Activated naive CD4-positive, alpha-beta T cell treated with anti-CD3 and anti-CD28 coated beads, Interleukin-2, amount 50 U/mL, for 24 hours (primary cell): ENCODE measurements around the gene ILDR1.
"Not testable (repeated sequence)": the region's sequence is repeated elsewhere in the genome, so short reads cannot be mapped to it uniquely, and the experiment has no call there.

Experiments used
- H3K27ac Mint-ChIP-seq: one replicate; pipeline ENCODE4 v1.8.0; 2021; ENCODE audit warnings: mild to moderate bottlenecking, mixed read lengths
- H3K27me3 Mint-ChIP-seq: one replicate; pipeline ENCODE4 v1.8.0; 2021; ENCODE audit warnings: mixed read lengths
- H3K36me3 Mint-ChIP-seq: one replicate; pipeline ENCODE4 v1.8.0; 2021; ENCODE audit warnings: mixed read lengths
- H3K4me1 Mint-ChIP-seq: one replicate; pipeline ENCODE4 v1.8.0; 2021; ENCODE audit warnings: mixed read lengths
- H3K4me3 Mint-ChIP-seq: one replicate; pipeline ENCODE4 v1.8.0; 2021; ENCODE audit warnings: mild to moderate bottlenecking, mixed read lengths
- H3K9me3 Mint-ChIP-seq: one replicate; pipeline ENCODE4 v1.8.0; 2021; ENCODE audit warnings: mixed read lengths

The ILDR1 gene

DNA sequence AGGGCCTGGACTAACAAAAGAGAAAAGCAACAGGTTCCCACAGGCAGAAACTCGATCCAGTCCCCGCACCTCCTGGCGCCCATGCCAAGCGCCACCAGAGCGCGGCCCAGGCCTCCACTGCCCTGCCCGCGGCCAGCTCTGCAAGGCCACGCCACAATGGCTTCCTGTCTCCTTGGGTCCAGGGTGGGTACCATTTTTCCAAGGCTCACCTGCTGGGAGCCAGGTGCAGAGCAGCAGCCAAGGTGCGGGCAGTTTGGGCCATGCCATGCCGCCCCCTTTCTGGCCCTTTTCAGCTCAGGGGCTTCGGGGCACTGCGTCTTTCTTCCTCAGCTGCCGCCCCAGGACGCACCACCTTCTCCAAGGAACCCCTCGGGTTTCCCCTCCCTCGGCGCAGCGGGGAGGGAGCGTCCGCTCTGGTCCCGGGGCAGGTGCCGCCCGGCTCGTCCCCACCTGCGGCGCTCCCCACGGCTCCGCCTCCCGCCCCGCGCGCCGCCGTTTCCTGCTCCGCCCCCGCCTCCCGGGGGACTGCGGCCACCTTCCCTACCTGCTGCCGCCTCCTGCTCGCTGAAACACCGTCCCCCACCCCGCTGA, at the start of gene ILDR1:
Gene ILDR1, minus strand, starts transcription at position 437 of the 591 bp plus-strand sequence. Its CDS starts 170 bp downstream, at position 267.
- Mint-ChIP-seq H3K27me3 (peaks cover 36% of the 10 kb centered on the region), H3K36me3 (no peaks in the 10 kb centered on the region), H3K4me1 (peaks cover 8% of the 10 kb centered on the region), H3K4me3 (no peak within 1 kb of the TSS), H3K27ac (no peak within 1 kb of the TSS), H3K9me3 (no peaks in the 10 kb centered on the region)

DNA sequence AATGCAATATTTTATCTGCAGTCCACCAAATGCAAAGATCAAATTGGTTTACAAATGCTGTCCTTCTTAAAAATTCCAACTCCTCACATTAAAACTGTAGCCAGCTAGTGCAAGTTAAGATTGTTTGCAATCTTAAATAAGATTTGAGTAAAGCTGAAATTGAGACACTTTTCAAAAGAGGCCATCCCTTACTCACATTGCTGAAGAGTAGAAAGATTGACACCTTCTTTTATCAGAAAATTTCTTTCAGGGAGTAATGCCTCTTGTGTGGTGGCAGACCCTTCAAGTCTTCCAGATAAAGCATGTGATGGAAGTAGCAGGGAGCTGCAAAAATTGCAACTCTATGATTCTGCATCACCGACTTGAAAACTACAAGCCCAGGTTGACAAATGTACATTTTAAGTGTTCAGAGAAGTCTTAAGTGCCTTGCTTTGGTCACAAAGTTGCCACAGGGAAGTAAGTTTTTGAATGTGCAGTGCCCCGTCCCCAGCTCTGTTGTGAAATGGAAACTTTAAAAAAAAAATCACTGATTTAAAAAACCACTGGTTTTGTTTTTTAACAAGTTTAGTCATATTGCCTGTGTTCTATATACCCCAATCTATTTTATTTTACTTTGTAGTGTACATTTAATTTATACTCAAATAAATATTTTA, 45.7 kb upstream of the ILDR1 start:
- no peak overlapping the region for H3K4me3 Mint-ChIP-seq
- no peaks in the 10 kb centered on the region for H3K36me3 Mint-ChIP-seq
- H3K27ac Mint-ChIP-seq, result no peak overlapping the region
- H3K4me1 Mint-ChIP-seq, result no peaks in the 10 kb centered on the region
- H3K9me3 Mint-ChIP-seq, result no peaks in the 10 kb centered on the region
- H3K27me3 Mint-ChIP-seq, result peaks cover 3% of the 10 kb centered on the region

DNA sequence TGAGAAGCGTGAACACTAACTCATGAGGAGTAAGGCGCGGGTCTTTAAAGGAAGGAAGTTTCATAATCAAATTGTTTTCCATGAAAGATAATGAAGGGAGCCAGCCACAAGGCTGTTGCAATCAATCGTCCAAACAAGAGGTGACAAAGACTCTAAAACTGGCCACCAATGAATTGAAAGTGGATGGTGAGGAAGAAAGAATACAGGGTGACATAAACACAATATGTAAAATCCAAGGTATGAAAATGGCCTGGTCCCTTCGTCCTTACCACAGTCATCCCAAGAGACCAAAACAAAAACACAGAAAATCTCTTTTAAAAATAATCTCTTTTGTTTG, 45.1 kb upstream of the ILDR1 start:
- peaks cover 3% of the 10 kb centered on the region for H3K27me3 Mint-ChIP-seq
- H3K4me1 Mint-ChIP-seq, result no peaks in the 10 kb centered on the region
- H3K9me3 Mint-ChIP-seq, result no peaks in the 10 kb centered on the region
- no peak overlapping the region for H3K27ac Mint-ChIP-seq
- H3K4me3 Mint-ChIP-seq, result no peak overlapping the region
- no peaks in the 10 kb centered on the region for H3K36me3 Mint-ChIP-seq

DNA sequence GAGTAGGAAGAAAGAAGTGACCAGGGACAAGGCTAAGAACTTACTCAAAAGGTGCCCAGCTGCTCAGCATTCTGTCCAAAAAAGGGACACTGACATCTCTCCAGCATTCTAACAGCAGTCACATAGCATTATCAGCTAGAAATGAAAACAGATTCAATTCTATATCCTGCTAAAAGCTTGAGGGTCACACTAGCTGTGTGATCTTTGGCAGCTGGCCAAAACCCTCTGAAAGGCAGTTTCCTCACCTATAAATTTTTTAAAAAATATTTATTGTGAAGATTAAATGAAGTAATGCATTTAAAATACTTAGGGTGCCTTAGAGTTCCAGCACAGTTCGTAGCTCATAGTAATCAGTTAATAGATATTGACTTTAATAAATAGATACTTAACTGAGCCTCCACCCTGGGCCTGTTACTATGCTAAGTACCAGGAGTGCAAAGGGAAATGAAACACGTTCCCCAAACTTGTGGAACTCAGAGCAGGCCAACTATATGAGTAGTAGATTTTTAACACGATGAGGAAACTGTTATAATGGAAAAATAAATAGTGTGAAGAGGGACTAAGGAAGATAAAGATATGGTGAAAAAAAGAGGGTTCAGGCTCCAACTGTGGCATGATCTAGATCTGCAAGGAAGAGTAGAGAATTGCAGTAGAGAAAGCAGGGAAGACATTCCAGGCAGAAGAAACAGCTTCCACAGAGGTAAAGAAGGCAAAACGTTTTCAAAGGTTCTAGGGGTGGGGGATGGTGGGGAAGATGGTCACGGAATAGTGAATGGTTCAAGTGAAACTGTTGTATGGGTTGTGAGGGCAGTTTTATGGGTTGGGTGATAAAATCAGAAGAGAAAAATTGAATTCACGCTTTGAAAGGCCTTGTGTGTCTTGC, 44.5 kb upstream of the ILDR1 start:
- Mint-ChIP-seq H3K27me3 (peaks cover 3% of the 10 kb centered on the region), H3K27ac (no peak overlapping the region), H3K9me3 (no peaks in the 10 kb centered on the region), H3K4me3 (no peak overlapping the region), H3K36me3 (no peaks in the 10 kb centered on the region), H3K4me1 (no peaks in the 10 kb centered on the region)

DNA sequence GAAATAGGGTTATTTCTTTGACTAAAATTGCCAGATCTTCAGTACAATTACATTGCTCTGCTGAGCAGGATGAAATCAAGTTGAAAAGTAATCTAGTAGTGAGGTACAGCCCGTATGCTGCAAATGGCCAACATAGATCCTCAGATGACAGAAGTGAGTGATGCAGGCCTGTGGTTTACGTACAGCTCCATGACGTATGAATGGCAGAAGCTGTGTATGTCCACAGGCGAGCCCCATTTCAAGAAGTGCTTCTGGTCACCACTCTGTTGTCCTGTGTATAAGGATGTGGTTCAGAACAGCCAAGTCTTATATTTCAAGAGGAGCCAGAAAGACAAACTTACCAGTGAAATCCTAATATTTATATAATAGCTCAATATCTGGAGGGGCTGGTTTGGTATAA, 42.3 kb upstream of the ILDR1 start:
- Mint-ChIP-seq H3K27ac (no peak overlapping the region), H3K9me3 (no peaks in the 10 kb centered on the region), H3K27me3 (peaks cover 3% of the 10 kb centered on the region), H3K36me3 (no peaks in the 10 kb centered on the region), H3K4me3 (no peak overlapping the region), H3K4me1 (no peaks in the 10 kb centered on the region)

DNA sequence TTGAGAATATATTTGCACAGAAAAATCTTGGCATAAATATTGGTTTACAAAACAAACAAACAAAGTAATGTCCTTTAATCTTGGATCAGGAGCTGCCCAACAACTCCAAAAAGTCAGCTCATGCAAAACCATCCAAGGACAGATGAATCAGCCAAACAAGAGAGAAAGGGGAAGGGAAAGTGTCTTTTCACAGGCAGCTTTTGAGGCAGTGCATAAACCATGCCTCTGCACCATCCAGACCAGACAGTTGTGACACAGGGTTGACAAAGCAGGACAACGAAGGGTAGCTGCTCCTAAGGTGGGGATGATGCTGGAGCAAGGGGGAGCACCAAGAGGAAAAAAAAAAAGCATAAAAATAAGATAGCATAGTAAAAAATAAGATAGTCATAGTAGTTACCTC, 41.9 kb upstream of the ILDR1 start:
- no peaks in the 10 kb centered on the region for H3K9me3 Mint-ChIP-seq
- no peak overlapping the region for H3K27ac Mint-ChIP-seq
- H3K27me3 Mint-ChIP-seq, result peaks cover 3% of the 10 kb centered on the region
- H3K36me3 Mint-ChIP-seq, result no peaks in the 10 kb centered on the region
- no peak overlapping the region for H3K4me3 Mint-ChIP-seq
- no peaks in the 10 kb centered on the region for H3K4me1 Mint-ChIP-seq

DNA sequence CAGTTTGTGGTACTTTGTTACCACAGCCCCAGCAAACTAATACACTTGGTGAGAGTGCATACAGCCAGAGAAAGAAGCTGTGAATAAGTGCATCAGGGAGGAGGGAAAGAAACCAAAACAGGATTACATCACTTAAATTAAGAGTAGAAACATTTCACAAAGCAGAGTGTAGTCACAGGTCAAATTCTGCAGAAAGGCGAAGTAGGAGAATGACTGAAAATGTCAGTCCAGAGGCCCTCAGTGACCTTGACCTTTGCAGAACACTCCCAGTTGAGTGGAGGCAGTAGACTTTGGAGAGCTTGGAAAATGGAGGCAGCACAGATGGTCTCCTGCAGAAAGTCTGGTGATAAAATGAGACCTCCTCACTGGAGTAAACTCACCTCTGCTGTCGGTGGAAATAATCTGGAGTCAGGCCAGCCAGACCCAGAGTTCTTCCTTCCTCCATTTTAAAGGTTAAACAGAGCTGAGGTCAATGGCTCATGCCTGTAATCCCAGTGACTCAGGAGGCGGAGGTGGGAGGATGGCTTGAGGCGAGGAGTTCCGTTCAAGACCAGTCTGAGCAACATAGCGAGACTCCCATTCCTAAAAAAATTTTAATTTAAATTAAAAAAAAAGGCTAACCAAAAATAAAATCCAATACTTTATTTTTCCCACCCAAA, 38.1 kb upstream of the ILDR1 start:
- no peaks in the 10 kb centered on the region for H3K36me3 Mint-ChIP-seq
- H3K27me3 Mint-ChIP-seq, result peaks cover 8% of the 10 kb centered on the region
- H3K9me3 Mint-ChIP-seq, result no peaks in the 10 kb centered on the region
- no peak overlapping the region for H3K27ac Mint-ChIP-seq
- no peak overlapping the region for H3K4me3 Mint-ChIP-seq
- no peaks in the 10 kb centered on the region for H3K4me1 Mint-ChIP-seq

DNA sequence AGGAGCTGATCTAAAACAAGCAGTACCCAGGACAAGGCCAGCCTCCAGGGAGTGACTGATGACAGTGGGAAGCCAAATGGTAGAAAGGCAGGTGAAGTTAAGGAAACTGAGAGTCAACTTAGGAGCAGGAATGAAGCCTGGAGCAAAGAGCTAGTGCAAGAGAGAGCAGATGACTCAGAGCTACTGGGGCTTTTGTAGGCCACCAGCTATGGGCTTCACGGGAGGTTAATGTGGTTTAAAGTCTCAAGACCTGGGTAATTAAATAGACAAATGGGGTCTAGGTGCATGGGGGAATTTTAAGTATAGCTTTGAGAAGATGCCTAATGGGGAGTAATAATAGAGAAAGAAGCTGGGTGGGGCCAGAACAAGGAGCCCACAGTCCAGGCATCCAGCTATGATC, 36.2 kb upstream of the ILDR1 start:
- peaks cover 10% of the 10 kb centered on the region for H3K27me3 Mint-ChIP-seq
- no peaks in the 10 kb centered on the region for H3K4me1 Mint-ChIP-seq
- no peaks in the 10 kb centered on the region for H3K9me3 Mint-ChIP-seq
- no peak overlapping the region for H3K4me3 Mint-ChIP-seq
- no peaks in the 10 kb centered on the region for H3K36me3 Mint-ChIP-seq
- no peak overlapping the region for H3K27ac Mint-ChIP-seq

DNA sequence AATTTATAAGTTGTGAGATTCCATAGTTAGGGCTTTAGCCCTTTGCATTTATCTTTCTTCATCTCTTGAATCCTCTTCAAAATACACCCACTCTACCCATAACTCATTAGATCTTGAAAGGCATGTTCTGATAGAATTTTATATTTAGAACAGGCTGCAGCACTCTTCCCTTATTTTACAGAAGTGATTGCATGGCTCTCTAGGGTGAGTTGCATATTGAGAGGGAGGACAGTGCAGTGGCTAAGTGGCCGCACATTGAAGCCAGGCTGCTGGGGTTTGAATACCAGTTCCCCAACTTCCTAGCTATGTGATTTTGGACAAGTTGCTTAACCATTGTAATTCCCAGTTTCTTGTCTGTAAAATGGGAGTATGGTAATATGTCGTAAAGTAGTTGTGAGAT, 35.6 kb upstream of the ILDR1 start:
- H3K4me1 Mint-ChIP-seq, result no peaks in the 10 kb centered on the region
- H3K4me3 Mint-ChIP-seq, result no peak overlapping the region
- H3K36me3 Mint-ChIP-seq, result no peaks in the 10 kb centered on the region
- no peaks in the 10 kb centered on the region for H3K9me3 Mint-ChIP-seq
- H3K27ac Mint-ChIP-seq, result no peak overlapping the region
- peaks cover 13% of the 10 kb centered on the region for H3K27me3 Mint-ChIP-seq

DNA sequence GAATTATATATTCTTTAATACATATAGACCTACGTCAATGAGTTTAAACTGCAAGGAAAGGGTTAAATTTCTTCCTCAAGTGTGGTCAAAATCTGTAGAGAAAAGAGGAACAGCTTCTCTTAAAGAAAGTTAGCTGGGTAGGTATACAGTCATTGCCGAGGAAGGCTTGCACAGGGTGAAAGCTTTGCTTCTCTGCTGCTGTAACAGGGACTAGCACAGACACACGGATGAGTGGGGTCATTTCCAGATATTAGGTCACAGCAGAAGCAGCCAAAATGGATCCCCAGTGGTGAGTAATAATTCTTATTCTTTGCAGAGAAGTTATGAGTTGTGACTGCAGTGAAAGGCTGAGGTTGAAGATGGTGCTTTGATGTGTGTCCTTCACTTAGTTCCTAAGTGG, 33.2 kb upstream of the ILDR1 start, which contains the start of gene CD86:
Gene CD86, plus strand, starts transcription at position 148 of the 400 bp plus-strand sequence. Its CDS starts 128 bp downstream, at position 276.
- H3K9me3 Mint-ChIP-seq, result no peaks in the 10 kb centered on the region
- H3K4me1 Mint-ChIP-seq, result no peaks in the 10 kb centered on the region
- H3K4me3 Mint-ChIP-seq, result no peak within 1 kb of the TSS
- H3K27me3 Mint-ChIP-seq, result peaks cover 20% of the 10 kb centered on the region
- no peaks in the 10 kb centered on the region for H3K36me3 Mint-ChIP-seq
- no peak within 1 kb of the TSS for H3K27ac Mint-ChIP-seq

DNA sequence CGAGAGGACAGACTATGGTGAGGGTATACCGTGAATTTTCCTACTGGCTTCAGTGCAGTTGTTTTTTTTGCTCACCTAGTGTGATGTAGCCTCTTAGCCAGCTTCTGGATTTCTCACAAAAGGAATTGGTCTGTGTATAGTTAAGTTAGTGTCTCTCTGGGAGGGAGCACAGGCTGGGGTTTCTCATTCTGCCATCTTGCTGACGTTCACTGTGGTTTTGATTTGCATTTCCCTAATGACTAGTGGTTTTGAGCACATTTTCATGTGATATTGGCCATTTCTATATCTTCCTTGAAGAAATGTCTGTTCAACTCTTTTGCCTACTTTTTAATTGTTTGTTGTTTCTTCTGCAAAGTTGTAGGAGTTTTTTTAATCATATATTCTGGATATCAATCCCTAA, 30.9 kb upstream of the ILDR1 start:
- H3K27ac Mint-ChIP-seq, result no peak overlapping the region
- H3K4me1 Mint-ChIP-seq, result no peaks in the 10 kb centered on the region
- peaks cover 20% of the 10 kb centered on the region for H3K27me3 Mint-ChIP-seq
- H3K9me3 Mint-ChIP-seq, result peaks cover 10% of the 10 kb centered on the region
- H3K4me3 Mint-ChIP-seq, result no peak overlapping the region
- no peaks in the 10 kb centered on the region for H3K36me3 Mint-ChIP-seq

DNA sequence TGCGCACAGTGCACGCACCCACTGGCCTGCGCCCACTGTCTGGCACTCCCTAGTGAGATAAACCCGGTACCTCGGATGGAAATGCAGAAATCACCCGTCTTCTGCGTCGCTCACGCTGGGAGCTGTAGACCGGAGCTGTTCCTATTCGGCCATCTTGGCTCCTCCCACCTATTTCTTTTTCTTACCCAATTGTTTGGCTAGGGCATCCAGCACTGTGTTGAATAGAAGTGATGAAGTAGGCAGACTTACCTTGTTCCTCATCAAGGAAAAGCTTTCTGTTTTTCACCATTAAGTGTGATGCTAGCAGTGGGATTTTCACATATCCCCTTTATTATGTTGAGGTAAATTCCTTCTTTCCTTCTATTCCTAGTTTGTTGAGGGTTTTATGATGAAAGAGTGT, 25.7 kb upstream of the ILDR1 start:
- not testable (repeated sequence) for H3K36me3 Mint-ChIP-seq, H3K4me1 Mint-ChIP-seq, H3K27me3 Mint-ChIP-seq, H3K27ac Mint-ChIP-seq, H3K4me3 Mint-ChIP-seq
- H3K9me3 Mint-ChIP-seq, result peaks cover 12% of the 10 kb centered on the region

DNA sequence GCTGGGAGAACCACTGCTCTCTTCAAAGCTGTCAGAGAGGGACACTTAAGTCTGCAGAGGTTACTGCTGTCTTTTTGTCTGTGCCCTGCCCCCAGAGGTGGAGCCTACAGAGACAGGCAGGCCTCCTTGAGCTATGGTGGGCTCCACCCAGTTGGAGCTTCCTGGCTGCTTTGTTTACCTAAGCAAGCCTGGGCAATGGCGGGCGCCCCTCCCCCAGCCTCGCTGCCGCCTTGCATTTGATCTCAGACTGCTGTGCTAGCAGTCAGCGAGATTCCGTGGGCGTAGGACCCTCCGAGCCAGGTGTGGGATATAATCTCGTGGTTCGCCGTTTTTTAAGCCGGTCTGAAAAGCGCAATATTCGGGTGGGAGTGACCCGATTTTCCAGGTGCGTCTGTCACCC, 25.2 kb upstream of the ILDR1 start:
- H3K27ac Mint-ChIP-seq, H3K4me1 Mint-ChIP-seq: not testable (repeated sequence)

DNA sequence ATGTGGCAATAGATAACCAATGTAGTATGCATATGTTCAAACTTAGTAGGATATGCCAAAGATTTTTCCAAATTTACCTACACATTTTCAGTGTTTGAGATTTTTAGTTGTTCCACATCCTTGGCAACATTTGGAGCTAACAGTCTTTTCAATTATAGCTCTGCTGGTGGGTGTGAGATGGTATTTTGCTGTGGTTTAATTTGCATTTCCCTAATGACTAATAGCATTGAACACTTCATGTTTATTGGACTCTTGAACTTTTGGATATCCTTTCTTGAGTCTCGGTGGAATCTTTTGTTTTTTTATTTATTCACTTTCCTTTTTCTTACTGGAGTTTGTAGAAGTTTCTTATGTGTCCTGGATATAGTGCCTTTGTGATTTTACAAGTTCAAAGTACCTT, 11.0 kb upstream of the ILDR1 start:
- Mint-ChIP-seq H3K4me3 (no peak overlapping the region), H3K9me3 (peaks cover 14% of the 10 kb centered on the region), H3K36me3 (peaks cover 5% of the 10 kb centered on the region), H3K27ac (no peak overlapping the region), H3K27me3 (peaks cover 16% of the 10 kb centered on the region), H3K4me1 (no peaks in the 10 kb centered on the region)

More for the DNA sequence above, 25.2 kb upstream of the ILDR1 start:
- H3K9me3 Mint-ChIP-seq, result peaks cover 12% of the 10 kb centered on the region
- H3K4me3 Mint-ChIP-seq, H3K27me3 Mint-ChIP-seq, H3K36me3 Mint-ChIP-seq: not testable (repeated sequence)

DNA sequence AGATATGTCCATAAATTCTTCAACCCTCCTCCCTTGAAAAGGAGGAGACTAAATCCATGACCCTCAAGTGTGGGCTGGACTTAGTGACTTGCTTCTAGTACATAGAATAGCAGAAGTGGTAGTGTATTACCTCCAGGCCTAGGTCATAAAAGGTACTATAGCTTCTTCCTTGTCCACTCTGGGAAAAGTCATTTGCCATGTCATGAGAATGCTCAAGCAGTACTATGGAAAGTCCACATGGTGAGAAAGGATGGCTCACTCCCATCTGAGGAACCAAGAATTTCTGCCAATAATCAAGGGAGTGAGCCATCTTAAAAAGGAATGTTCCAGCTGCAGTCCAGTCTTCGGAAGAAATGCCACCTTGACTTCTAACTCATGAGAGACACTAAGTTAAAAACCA, 10.5 kb upstream of the ILDR1 start:
- peaks cover 14% of the 10 kb centered on the region for H3K27me3 Mint-ChIP-seq
- peaks cover 3% of the 10 kb centered on the region for H3K36me3 Mint-ChIP-seq
- H3K9me3 Mint-ChIP-seq, result peaks cover 10% of the 10 kb centered on the region
- H3K27ac Mint-ChIP-seq, result no peak overlapping the region
- no peak overlapping the region for H3K4me3 Mint-ChIP-seq
- H3K4me1 Mint-ChIP-seq, result no peaks in the 10 kb centered on the region

DNA sequence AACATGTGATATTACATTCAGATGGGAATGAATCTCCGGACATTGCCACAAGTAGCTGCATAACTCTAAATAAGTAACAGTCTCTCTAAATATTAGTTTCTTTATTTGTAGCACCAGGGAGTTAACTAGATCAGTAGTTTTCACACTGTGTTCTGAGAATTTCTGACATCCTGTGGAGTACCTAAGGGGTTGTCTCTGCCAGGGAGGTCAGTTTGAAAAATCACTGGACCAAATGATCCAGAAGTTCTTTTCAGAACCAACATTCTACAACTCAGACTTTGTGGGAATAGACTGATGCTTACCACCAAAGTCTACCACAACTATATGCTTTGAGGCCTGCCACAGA, 9.0 kb upstream of the ILDR1 start:
- Mint-ChIP-seq H3K4me1 (no peaks in the 10 kb centered on the region), H3K36me3 (peaks cover 2% of the 10 kb centered on the region), H3K27me3 (peaks cover 13% of the 10 kb centered on the region), H3K4me3 (no peak overlapping the region), H3K9me3 (peaks cover 8% of the 10 kb centered on the region), H3K27ac (no peak overlapping the region)
